IPS-NIHi11 (cell line): ENCODE data around the gene POLD4.

Experiments used
- DNase-seq: peaks from one replicate; pipeline ENCODE4 v3.0.0; 2012; ENCODE audit warnings: mixed read lengths, low spot score

Gene POLD4

GRCh38 chr11:67387518-67387917 lies 34.2 kb upstream of the POLD4 start:
- no peak for DNase-seq

GRCh38 chr11:67387069-67387468 lies 33.7 kb upstream of the POLD4 start:
- DNase-seq: no peak

- DNase-seq: no peak
These were observed 31.6 kb upstream of the POLD4 start for GRCh38 chr11:67384851-67385366.

GRCh38 chr11:67382276-67383136 lies 29.2 kb upstream of the POLD4 start:
- DNase-seq: peak; percentile 77

- no peak for DNase-seq
These were observed 28.1 kb upstream of the POLD4 start for GRCh38 chr11:67381244-67381972.

- no peak for DNase-seq
These were observed 26.0 kb upstream of the POLD4 start for GRCh38 chr11:67379061-67380058.

GRCh38 chr11:67378544-67378943 lies 25.2 kb upstream of the POLD4 start:
- no peak for DNase-seq

- DNase-seq: no peak
These were observed 23.8 kb upstream of the POLD4 start for GRCh38 chr11:67376873-67377808.

GRCh38 chr11:67376063-67376820 lies 22.9 kb upstream of the POLD4 start:
- DNase-seq: no peak

GRCh38 chr11:67375320-67376055 lies 22.1 kb upstream of the POLD4 start:
- no peak for DNase-seq

- no peak for DNase-seq
These were observed 21.4 kb upstream of the POLD4 start for GRCh38 chr11:67374571-67375281.

- DNase-seq: peak; percentile 77
These were observed 20.6 kb upstream of the POLD4 start for GRCh38 chr11:67373648-67374570.

GRCh38 chr11:67372993-67373647 lies 19.8 kb upstream of the POLD4 start, which contains the start of gene CLCF1:
Gene CLCF1, minus strand, starts transcription at chr11:67373598. Its CDS starts 59 bp downstream, at chr11:67373539.
- peak; percentile 85 for DNase-seq

GRCh38 chr11:67372321-67372992 lies 19.1 kb upstream of the POLD4 start:
- peak; percentile 72 for DNase-seq

GRCh38 chr11:67371911-67372320 lies 18.6 kb upstream of the POLD4 start:
- no peak for DNase-seq
